ENCODE measurements around the gene SUV39H1.
"Not testable (repeated sequence)": the region's sequence is repeated elsewhere in the genome, so short reads cannot be mapped to it uniquely, and the experiment has no call there.

SUV39H1 gene

DNA sequence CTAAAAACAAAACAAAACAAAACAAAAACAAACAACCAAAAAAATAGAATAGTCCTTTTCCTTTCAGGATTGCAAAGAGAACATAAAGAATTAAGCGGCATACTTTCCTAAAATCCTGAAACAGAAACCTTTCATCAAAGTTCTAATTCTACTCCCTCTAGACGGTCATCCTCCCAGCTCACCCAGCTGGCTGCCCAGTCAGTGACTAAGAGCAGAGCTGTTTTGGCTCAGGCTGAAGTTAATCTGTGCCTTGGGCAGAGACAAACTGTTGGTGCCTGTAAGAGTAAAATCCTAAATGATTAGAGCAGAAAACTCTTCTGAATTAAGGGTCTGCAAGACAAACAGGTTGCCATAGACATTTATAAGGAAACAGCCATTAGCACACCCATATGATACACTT is 30.5 kb upstream of the SUV39H1 start:
- in situ Hi-C loops (cut with MboI; ENCODE audit: low pct_unique_long_range_greater_than_20kb, low sequenced_read_pairs, unreplicated experiment): no loop called here
- no peak for DNase-seq (ENCODE audit: low spot score)
- TF ChIP-seq, protein P1, sequence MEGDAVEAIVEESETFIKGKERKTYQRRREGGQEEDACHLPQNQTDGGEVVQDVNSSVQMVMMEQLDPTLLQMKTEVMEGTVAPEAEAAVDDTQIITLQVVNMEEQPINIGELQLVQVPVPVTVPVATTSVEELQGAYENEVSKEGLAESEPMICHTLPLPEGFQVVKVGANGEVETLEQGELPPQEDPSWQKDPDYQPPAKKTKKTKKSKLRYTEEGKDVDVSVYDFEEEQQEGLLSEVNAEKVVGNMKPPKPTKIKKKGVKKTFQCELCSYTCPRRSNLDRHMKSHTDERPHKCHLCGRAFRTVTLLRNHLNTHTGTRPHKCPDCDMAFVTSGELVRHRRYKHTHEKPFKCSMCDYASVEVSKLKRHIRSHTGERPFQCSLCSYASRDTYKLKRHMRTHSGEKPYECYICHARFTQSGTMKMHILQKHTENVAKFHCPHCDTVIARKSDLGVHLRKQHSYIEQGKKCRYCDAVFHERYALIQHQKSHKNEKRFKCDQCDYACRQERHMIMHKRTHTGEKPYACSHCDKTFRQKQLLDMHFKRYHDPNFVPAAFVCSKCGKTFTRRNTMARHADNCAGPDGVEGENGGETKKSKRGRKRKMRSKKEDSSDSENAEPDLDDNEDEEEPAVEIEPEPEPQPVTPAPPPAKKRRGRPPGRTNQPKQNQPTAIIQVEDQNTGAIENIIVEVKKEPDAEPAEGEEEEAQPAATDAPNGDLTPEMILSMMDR (IDR thresholded peaks at IDR 0.05; ENCODE audit: extremely low read depth, insufficient read depth, missing control alignments): no peak

DNA sequence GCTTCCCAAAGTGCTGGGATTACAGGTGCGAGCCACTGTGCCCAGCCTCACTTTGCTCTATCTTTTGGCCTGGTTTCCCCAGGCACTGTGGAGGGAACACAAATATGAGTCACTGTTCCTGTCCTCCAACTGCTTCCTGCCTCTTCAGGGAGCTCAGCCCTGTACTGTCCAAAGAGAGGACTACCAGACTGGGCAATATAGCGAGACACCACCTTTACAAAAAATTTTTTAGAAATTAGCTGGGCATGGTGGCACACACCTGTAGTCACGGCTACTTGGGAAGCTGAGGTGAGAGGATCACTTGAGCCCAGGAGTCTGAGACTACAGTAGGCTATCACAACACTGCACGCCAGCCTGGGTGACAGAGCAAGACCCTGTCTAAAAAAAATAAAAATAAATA is 29.9 kb upstream of the SUV39H1 start:
- TF ChIP-seq, protein P1 (IDR thresholded peaks at IDR 0.05; ENCODE audit: extremely low read depth, insufficient read depth, missing control alignments): no peak
- DNase-seq (ENCODE audit: low spot score): no peak
- in situ Hi-C loops (cut with MboI; ENCODE audit: low pct_unique_long_range_greater_than_20kb, low sequenced_read_pairs, unreplicated experiment): no loop called here

DNA sequence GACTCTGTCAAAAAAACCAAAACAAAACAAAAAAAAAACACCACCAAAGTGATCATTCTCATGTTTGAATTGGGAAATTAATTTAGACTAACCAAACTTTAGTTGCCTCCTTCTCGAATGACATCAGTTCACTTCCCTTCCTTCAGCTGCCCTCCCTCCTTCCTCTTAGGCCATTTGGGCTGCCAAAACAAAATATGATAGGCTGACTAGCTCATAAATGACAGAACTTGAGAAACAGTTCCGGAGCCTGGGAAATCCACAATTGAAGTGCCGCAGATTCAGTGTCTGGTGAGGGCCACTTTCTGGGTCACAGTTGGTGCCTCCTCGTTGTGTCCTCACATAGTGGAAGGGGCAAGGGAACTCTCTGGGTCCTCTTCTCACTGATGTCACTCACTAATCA is 29.0 kb upstream of the SUV39H1 start:
- in situ Hi-C loops (cut with MboI; ENCODE audit: low pct_unique_long_range_greater_than_20kb, low sequenced_read_pairs, unreplicated experiment): no loop called here
- TF ChIP-seq, protein P1 (IDR thresholded peaks at IDR 0.05; ENCODE audit: extremely low read depth, insufficient read depth, missing control alignments): no peak
- no peak for DNase-seq (ENCODE audit: low spot score)

DNA sequence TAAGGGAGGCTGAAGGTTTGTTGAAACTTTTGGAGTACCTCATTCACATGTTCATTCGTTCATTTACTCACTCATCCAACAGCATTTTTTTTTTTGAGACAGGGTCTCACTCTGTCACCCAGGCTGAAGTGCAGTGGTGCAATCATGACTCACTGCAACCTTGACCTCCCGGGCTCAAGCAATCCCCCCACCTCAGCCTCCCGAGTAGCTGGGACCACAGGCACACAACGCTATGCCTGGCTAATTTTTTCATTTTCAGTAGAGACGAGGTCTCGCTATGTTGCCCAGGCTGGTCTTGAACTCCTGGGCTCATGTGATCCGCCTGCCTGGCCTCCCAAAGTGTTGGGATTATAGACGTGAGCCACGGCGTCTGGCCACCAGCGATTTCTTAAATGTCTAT is 28.3 kb upstream of the SUV39H1 start:
- DNase-seq (ENCODE audit: low spot score); in situ Hi-C loops (cut with MboI; ENCODE audit: low pct_unique_long_range_greater_than_20kb, low sequenced_read_pairs, unreplicated experiment): not testable (repeated sequence)

DNA sequence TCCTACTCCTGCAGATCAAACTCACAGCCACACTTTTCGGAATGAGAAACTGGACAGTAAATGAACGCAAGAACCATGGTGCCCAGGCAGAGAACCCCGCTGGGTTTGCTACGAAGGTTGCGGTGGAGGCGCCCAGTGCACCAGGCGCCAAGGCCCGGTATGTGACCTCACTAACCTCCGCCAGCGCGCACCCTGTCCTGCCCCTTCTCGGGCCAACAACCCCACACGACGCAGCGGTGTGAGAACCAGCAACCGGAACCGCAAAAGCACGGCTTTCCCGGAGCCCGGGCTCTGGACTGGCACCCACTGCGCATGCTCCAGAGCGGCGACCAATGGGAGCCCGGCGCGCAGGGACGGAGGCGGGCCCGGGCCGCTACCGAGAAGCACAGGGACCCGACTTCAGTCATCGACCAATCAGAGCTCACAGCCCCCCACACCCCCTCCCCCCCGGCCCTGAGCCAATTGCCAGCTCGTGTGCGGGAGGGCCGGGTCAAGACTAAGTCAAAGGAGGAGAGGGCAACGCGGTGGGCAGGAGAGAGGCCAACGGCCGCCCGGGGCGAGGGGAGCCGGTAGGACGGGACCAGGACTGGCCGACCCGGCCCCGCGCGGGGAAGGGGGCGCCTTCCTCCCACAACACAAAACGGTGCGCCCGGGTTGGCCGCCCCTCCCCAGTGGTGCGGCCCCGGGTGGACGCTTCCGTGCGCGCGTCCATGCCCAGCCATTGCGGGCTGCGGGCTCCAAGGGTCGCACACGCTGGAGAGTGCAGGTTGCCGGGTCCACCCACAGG is 20.2 kb upstream of the SUV39H1 start:
- TF ChIP-seq, protein P1 (IDR thresholded peaks at IDR 0.05; ENCODE audit: extremely low read depth, insufficient read depth, missing control alignments): no peak
- in situ Hi-C loops (cut with MboI; ENCODE audit: low pct_unique_long_range_greater_than_20kb, low sequenced_read_pairs, unreplicated experiment): no loop called here

DNA sequence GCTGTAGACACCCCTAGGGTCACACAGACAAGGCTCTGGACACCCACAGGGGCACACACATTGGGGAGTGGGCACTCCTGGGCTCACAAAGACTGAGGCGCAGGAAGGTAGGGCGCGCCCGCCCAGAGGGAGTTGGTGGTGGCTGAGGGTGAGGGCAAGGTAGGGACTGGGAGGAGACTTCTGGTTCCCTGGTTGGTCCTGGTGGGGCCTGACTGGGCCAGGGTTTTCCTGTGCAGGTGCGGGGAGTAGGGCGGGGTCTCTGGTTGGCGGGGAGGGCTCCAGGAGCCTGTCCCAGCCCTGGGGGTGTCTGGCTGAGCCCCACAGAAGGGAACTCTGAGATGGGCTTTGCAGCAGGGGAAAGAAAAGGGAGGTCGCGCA is 19.7 kb upstream of the SUV39H1 start:
- no peak for DNase-seq (ENCODE audit: low spot score)
- TF ChIP-seq, protein P1 (IDR thresholded peaks at IDR 0.05; ENCODE audit: extremely low read depth, insufficient read depth, missing control alignments): no peak
- in situ Hi-C loops (cut with MboI; ENCODE audit: low pct_unique_long_range_greater_than_20kb, low sequenced_read_pairs, unreplicated experiment): no loop called here

More for the DNA sequence above, 20.2 kb upstream of the SUV39H1 start:
- DNase-seq (ENCODE audit: low spot score): peak; percentile 96

DNA sequence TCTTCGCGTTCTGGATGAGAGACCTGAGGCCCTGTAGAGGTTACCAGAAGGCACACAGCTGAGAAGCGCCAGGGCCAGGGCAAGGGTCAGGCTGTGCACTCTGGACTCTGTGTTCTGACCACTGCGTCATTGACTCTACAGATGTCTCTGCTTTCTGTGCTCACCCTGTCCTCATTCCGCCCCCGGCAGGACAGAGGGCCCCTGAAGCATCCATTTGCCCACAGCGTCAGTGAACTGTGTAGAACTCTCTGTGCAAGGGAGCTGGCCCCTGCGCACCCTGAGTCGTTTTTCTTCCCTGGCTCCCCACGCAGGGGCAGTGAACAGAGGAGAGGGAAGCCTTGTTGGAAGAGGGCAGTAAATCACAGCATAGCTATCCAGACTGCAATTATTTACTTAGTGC is 19.0 kb upstream of the SUV39H1 start:
- TF ChIP-seq, protein P1 (IDR thresholded peaks at IDR 0.05; ENCODE audit: extremely low read depth, insufficient read depth, missing control alignments): no peak
- no peak for DNase-seq (ENCODE audit: low spot score)
- in situ Hi-C loops (cut with MboI; ENCODE audit: low pct_unique_long_range_greater_than_20kb, low sequenced_read_pairs, unreplicated experiment): no loop called here

DNA sequence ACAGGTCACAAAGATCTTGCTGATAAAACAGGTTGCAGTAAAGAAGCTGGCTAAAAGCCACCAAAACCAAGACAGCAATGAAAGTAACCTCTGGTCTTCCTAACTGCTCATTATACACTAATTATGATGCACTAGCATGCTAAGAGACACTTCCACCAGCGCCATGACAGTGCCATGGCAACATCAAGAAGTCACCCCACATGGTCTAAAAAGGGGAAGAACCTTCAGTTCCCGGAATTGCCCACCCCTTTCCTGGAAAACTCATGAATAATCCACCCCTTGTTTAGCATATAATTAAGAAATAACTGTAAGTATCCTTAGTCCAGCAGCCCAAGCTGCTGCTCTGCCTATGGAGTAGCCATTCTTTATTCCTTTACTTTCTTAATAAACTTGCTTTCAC is 16.1 kb upstream of the SUV39H1 start:
- in situ Hi-C loops (cut with MboI; ENCODE audit: low pct_unique_long_range_greater_than_20kb, low sequenced_read_pairs, unreplicated experiment); DNase-seq (ENCODE audit: low spot score): not testable (repeated sequence)

DNA sequence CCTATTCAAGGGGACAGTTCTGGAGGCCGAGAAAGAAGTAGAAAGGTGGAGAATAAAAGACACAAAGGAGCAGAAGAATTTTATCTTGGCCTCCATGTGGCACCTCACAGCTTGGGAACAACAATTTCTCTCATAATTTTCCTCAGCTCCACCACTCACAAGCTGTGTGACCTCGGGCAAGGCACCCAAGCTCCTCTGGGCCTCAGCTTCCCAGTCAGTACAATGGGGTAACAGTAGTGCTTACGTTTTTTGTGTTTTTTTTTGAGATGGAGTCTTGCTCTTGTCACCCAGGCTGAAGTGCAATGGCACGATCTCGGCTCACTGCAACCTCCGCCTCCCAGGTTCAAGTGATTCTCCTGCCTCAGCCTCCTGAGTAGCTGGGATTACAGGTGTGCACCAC is 15.6 kb upstream of the SUV39H1 start:
- in situ Hi-C loops (cut with MboI; ENCODE audit: low pct_unique_long_range_greater_than_20kb, low sequenced_read_pairs, unreplicated experiment); DNase-seq (ENCODE audit: low spot score): not testable (repeated sequence)

Data from GM13977 (cell line).